GM04504 (cell line): ENCODE results near the gene RXRB.
"Not testable (repeated sequence)": the region's sequence is repeated elsewhere in the genome, so short reads cannot be mapped to it uniquely, and the experiment has no call there.

Experiments
- DNase-seq: peaks from one replicate; pipeline ENCODE4 v3.0.0-alpha.2; 2012; ENCODE audit warnings: low read depth

Gene RXRB

GRCh38 chr6:33161354-33162331, 38.8 kb downstream of the RXRB start:
- no peak for DNase-seq

- DNase-seq, result peak; percentile 75
Measured at GRCh38 chr6:33160728-33161344, 39.6 kb downstream of the RXRB start.

- DNase-seq, result no peak
Measured at GRCh38 chr6:33160096-33160495, 40.4 kb downstream of the RXRB start.

GRCh38 chr6:33156964-33157363, 43.5 kb downstream of the RXRB start:
- no peak for DNase-seq

- no peak for DNase-seq
Measured at GRCh38 chr6:33156561-33156960, 43.9 kb downstream of the RXRB start.

- DNase-seq, result no peak
Measured at GRCh38 chr6:33154349-33154748, 46.1 kb downstream of the RXRB start.

- DNase-seq, result no peak
Measured at GRCh38 chr6:33151050-33151449, 49.4 kb downstream of the RXRB start.

GRCh38 chr6:33150560-33150959, 49.9 kb downstream of the RXRB start:
- not testable (repeated sequence) for DNase-seq

GRCh38 chr6:33147807-33148666, 52.4 kb downstream of the RXRB start:
- DNase-seq, result no peak

GRCh38 chr6:33144373-33144772, 56.1 kb downstream of the RXRB start:
- no peak for DNase-seq
